Dedifferentiated amniotic fluid mesenchymal stem cell (primary cell): ENCODE results near the gene ZMIZ2.
"Not testable (repeated sequence)": the region's sequence is repeated elsewhere in the genome, so short reads cannot be mapped to it uniquely, and the experiment has no call there.

Source experiments
- DNase-seq: peaks from one replicate; pipeline ENCODE4 v3.0.0-alpha.2; 2016; ENCODE audit errors: extremely low spot score

The ZMIZ2 gene

DNA sequence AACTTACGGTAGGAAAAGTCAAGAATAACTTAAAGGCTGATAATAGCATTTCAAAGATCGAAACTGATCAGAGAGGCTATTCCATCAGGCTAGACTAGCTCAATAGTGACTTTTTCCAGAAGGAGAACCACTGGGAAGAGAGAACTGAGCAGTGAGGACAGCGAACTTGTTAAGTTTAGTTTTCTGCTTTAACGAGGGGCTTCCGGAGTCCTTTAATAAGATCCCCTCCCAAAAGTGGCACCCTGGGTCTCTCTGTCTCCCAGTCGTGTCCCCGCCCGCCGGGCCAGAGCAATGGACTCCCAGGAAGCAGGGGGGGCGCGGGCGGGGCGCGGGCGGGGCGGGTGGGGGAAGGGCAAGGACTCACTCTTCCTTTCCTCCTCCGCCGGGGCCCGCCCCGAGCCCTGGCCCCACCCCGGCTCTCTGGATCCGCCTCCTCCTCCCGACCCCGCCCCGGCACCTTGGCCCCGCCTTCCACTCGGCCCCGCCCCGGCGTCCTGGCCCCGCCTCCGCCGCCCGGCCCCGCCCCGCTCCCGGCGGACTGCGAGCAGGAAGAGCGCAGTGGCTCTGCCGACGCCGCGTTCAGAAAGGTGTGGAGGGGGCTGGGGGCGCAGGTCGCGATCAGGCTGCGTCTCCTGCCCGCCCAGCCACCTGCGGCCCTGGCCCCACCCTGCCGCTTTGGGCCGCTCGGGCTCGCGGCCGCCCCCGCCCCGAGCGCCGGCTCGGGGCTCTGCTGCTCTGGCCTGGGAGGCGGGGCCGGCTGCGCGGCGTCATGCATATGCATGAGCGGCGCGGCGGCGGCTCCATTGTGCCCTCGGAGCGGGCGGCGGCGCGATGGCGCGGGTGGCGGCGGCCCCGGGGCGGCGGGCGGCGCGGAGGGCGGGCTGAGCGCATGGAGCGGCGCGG, at the start of gene ZMIZ2:
TSS of gene ZMIZ2 (plus strand) at position 803 of the 903 bp plus-strand sequence. CDS start 7,403 bp downstream, outside the sequence.
- DNase-seq = peak; percentile 85

DNA sequence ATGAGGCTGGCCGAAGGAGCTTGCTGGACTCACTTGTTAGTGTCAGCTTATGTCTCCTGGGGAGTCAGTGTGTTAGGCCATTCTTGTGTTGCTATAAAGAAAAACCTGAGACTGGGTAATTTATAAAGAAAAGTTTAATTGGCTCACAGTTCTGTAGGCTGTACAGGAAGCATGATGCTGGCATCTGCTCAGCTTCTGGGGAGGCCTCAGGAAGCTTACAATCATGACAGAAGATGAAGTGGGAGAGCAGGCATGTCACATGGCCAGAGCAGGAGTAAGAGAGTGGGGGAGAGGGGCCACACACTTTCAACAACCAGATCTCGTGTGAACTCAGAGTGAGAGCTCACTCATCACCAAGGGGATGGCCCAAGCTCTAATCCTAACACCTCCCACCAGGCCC, 49.0 kb upstream of the ZMIZ2 start:
- DNase-seq = not testable (repeated sequence)

- DNase-seq = no peak
Observed at GRCh38 chr7:44700322-44700721, 48.3 kb upstream of the ZMIZ2 start.

GRCh38 chr7:44703391-44703790, 45.3 kb upstream of the ZMIZ2 start:
- not testable (repeated sequence) for DNase-seq

- DNase-seq = no peak
Observed at GRCh38 chr7:44703921-44704320, 44.7 kb upstream of the ZMIZ2 start.

GRCh38 chr7:44705434-44705833, 43.2 kb upstream of the ZMIZ2 start:
- DNase-seq = no peak

GRCh38 chr7:44706788-44707557, 41.7 kb upstream of the ZMIZ2 start:
- DNase-seq = no peak

GRCh38 chr7:44707558-44708230, 41.0 kb upstream of the ZMIZ2 start:
- DNase-seq = no peak

DNA sequence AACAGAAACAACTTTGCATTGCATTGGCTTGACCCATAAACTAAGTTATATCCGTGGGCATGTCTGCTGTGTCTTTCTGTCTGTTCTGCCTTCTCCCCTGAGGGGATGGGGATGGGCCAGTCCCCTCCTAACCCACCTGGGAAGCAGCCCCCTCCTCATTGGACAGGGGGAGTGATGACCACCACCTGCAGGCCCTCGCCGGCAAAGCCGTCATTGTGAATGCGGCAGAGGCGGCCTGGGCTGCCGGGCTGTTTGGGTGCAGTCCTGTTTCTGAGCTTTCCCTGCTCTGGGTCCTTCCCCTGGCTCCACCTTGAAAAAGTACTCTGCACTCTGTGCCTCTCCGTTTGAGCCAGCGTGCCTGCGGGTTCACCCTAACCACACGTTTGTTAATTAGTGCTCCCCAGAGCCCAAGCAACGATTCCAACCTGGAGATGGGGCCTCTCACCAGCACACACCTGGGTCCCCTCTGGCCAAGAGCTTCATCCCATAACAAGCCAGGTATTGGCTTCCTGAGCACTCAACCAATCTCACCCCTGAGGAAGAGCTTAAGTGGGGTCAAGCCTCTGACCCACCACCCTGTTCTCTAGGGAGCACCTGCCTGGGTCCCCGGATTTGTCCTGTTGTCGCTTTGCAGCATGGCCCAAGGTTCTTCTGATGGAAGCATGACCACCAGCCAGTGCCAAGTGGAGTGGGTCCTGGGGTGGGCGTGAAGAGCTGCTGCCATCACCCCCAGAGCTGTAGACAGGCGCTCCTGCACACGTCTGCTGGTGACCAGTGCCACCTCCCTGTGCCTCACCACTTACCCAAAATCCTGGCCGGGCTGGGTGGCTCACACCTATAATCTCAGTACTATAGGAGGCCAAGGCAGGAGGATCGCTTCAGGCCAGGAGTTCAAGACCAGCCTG, 39.4 kb upstream of the ZMIZ2 start:
- no peak for DNase-seq

GRCh38 chr7:44709945-44710596, 38.6 kb upstream of the ZMIZ2 start:
- DNase-seq = no peak

DNA sequence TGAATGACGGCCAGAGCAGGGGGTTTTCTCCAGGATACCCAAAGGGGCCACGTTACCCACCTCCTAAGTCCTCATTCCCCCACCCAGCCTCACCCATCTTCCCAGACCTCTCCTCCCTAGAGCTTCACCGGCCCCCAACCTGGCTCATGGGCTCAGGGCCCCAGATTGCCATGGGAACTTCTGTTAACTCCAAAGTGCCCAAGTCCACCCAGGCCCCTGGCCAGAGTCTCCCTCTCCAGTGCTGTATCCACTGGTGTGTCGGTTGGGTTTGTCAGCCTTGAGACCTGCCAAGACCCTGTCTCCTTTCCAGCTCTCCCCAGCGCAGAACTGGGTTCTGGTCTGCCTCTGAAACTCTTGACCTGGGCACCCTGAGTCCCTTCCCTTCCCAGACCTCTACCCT, 37.1 kb upstream of the ZMIZ2 start:
- no peak for DNase-seq

- DNase-seq = no peak
Observed at GRCh38 chr7:44712012-44712411, 36.6 kb upstream of the ZMIZ2 start.

DNA sequence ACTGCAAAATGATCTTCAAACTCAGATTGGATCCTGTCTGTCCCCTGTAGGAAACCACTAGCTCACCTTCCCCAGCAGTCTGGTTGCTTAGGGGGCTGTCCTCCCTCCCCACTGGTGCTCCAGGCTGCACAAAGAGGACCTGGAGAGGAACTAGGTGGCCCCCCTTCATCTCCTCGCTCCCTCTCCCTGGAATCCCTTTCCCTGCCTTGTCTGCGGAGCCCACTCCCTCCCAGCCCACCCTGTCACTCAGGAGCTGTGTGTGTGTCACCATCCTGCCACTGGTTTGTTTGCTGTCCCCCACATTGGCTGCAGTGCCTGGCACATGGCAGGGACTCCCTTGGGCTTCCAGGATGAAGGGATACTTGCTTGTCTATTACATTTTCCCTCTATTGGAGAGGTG, 35.5 kb upstream of the ZMIZ2 start:
- no peak for DNase-seq

- DNase-seq = no peak
Observed at GRCh38 chr7:44713680-44714335, 34.8 kb upstream of the ZMIZ2 start.

DNA sequence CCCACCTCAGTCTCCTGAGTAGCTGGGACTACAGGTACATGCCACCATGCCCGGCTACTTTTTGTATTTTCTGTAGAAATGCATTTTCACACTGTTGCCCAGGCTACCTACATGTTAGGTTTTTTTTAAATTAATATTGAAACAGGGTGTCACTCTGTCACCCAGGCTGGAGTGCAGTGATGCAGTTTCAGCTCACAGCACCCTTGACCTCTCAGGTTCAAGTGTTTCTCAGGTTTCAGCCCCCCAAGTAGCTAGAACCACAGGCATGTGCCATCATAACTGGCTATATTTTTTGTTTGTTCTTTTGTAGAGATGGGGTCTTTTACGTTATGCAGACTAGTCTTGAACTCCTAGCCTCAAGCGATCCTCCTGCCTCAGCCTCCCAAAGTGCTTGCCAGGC, 32.4 kb upstream of the ZMIZ2 start:
- no peak for DNase-seq

- DNase-seq = no peak
Observed at GRCh38 chr7:44720301-44720700, 28.3 kb upstream of the ZMIZ2 start.

GRCh38 chr7:44724276-44724675, 24.4 kb upstream of the ZMIZ2 start:
- no peak for DNase-seq

- DNase-seq = not testable (repeated sequence)
Observed at GRCh38 chr7:44726250-44726649, 22.4 kb upstream of the ZMIZ2 start.

DNA sequence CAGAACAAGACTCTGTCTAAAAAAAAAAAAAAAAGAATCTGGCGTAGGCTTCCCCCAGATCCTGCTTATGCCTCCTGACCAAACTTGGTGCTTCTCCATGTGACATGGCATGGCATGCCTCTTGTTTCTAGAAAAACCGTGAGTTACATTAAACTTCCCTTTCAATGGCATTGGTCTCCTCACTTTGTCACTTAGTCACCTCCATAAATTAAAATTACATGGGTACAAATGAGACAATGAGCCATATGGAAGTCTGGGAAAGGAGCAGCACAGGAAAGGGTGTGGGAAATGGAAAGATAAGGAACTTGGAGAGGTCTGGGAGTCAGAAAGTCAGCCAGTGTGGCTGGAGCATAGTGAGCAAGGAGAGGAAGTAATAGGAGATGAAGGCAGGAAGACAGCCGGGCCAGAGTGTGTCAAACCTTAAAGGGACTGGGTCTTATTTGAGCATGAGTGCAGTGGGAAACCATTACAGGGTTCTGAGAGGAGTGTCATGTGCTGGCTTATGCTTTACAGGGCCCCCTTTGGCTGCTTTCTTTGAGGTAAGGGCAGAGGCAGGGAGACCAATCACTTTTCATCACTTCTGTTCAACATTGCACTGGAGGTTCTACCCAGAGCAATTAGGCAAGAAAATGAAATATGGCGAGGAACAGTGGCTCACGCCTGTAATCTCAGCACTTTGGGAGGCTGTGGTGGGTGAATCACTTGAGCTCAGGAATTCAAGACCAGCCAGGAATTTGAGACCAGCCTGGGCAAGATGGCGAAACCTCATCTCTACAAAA, 21.3 kb upstream of the ZMIZ2 start:
- DNase-seq = no peak

DNA sequence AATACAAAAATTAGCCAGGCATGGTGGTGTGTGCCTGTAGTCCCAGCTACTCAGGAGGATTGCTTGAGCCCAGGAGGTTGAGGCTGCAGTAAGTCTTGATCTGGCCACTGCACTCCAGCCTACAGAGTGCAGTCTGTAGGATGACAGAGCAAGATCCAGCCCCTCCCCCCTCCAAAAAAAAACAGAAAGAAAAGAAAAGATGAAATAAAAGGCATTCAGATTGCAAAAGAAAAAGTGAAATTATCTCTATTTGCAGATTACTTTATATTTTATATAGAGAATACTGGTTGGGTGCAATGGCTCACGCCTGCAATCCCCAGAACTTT, 20.7 kb upstream of the ZMIZ2 start:
- no peak for DNase-seq
